IPS-18c (cell line): Measurements from ENCODE around the gene CDH12.
"Not testable (repeated sequence)": the region's sequence is repeated elsewhere in the genome, so short reads cannot be mapped to it uniquely, and the experiment has no call there.

Source experiments
- H3K4me3 ChIP-seq: 2 replicates; pipeline ENCODE4 v1.7.0; 2013; ENCODE audit warnings: low read depth, mild to moderate bottlenecking, low read length, moderate library complexity; ENCODE audit not compliant: insufficient read depth
- H3K9me3 ChIP-seq: one replicate; pipeline ENCODE4 v1.6.1; 2013; ENCODE audit warnings: mild to moderate bottlenecking, low read length, moderate library complexity; ENCODE audit not compliant: control insufficient read depth, insufficient read depth

CDH12 gene

GRCh38 chr5:22102823-22103359 lies 750.3 kb downstream of the CDH12 start:
- no peak overlapping the region for H3K4me3 ChIP-seq
- H3K9me3 ChIP-seq, result no peaks in the 10 kb centered on the region

GRCh38 chr5:22088517-22088916 lies 764.6 kb downstream of the CDH12 start:
- Histone ChIP-seq H3K9me3 (no peaks in the 10 kb centered on the region), H3K4me3 (no peak overlapping the region)

GRCh38 chr5:22079566-22079965 lies 773.6 kb downstream of the CDH12 start:
- no peak overlapping the region for H3K4me3 ChIP-seq
- no peaks in the 10 kb centered on the region for H3K9me3 ChIP-seq

DNA sequence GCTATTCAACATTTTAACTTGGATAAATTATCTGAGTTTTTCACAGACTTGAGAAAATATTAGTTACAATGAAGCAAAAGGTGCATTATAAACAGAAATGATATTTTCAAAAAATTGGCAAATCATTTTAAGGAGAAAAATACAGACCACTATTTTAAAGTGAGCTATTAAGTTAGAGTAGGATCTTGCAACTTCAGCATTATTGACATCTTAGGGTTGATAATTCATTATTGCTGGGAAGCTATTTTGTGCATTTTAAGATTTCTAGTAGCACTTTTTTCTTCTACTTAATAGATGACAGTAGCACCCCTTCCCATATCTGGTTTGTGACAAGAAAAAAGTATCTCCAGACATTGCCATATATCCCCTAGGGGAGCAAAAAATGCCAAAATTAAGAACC lies 774.1 kb downstream of the CDH12 start:
- Histone ChIP-seq H3K4me3 (no peak overlapping the region), H3K9me3 (no peaks in the 10 kb centered on the region)

- Histone ChIP-seq H3K4me3 (no peak overlapping the region), H3K9me3 (no peaks in the 10 kb centered on the region)
Observed at GRCh38 chr5:22076586-22076985, 776.6 kb downstream of the CDH12 start.

GRCh38 chr5:22070186-22070728 lies 782.9 kb downstream of the CDH12 start:
- H3K4me3 ChIP-seq, result no peak overlapping the region

GRCh38 chr5:22063717-22064116 lies 789.4 kb downstream of the CDH12 start:
- Histone ChIP-seq H3K4me3 (no peak overlapping the region), H3K9me3 (no peaks in the 10 kb centered on the region)

More at GRCh38 chr5:22070186-22070728, 782.9 kb downstream of the CDH12 start:
- H3K9me3 ChIP-seq, result no peaks in the 10 kb centered on the region

DNA sequence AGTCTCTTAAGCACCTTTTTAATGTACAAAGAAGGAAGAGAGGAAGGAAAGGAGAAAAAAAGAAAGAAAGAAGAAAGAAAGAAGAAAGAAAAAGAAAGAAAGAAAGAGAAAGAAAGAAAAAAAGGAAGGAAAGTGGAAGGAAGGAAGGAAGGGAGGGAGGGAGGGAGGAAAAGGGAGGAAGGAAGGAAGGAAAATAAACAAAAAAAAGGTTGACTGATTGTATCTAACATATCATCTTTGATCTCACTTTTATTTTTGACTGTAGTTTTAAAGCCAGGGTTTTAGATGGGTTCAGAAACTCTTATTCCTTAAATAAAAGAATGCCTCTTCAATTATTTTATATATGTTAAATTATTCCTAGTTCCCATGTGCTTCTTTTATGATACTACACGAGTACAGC lies 794.5 kb downstream of the CDH12 start:
- H3K4me3 ChIP-seq, result no peak overlapping the region

DNA sequence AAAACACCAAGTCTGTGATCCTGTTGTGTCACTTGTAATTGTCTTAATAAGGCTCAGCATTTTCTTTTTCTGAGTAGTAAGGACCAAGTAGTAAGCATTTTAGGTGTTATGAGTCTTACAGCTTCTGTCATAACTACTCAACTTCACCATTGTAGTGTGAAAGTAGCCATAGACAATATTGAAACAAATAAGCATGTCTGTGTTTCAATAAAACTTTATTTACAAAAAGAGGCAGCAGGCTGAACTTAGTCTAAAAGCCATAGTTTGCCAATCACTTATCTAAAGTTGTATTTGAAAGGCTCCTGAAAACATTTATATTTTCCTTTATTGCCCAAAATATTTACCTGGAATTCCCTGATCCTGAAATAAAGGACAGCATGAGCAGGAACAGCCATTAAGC lies 796.1 kb downstream of the CDH12 start:
- no peak overlapping the region for H3K4me3 ChIP-seq

More for the DNA sequence above, 794.5 kb downstream of the CDH12 start:
- no peaks in the 10 kb centered on the region for H3K9me3 ChIP-seq

GRCh38 chr5:22056601-22057000 lies 796.5 kb downstream of the CDH12 start:
- no peaks in the 10 kb centered on the region for H3K9me3 ChIP-seq
- no peak overlapping the region for H3K4me3 ChIP-seq

More for the DNA sequence above, 796.1 kb downstream of the CDH12 start:
- H3K9me3 ChIP-seq, result no peaks in the 10 kb centered on the region

- no peaks in the 10 kb centered on the region for H3K9me3 ChIP-seq
- H3K4me3 ChIP-seq, result no peak overlapping the region
Observed at GRCh38 chr5:22053195-22053594, 799.9 kb downstream of the CDH12 start.

- Histone ChIP-seq H3K4me3 (no peak overlapping the region), H3K9me3 (no peaks in the 10 kb centered on the region)
Observed at GRCh38 chr5:22051881-22052280, 801.3 kb downstream of the CDH12 start.

- H3K4me3 ChIP-seq, result no peak overlapping the region
- no peaks in the 10 kb centered on the region for H3K9me3 ChIP-seq
Observed at GRCh38 chr5:22050931-22051330, 802.2 kb downstream of the CDH12 start.

- Histone ChIP-seq H3K4me3 (no peak overlapping the region), H3K9me3 (no peaks in the 10 kb centered on the region)
Observed at GRCh38 chr5:22044229-22044628, 808.9 kb downstream of the CDH12 start.

- Histone ChIP-seq H3K9me3 (peaks cover 3% of the 10 kb centered on the region), H3K4me3 (no peak overlapping the region)
Observed at GRCh38 chr5:22036061-22036460, 817.1 kb downstream of the CDH12 start.

DNA sequence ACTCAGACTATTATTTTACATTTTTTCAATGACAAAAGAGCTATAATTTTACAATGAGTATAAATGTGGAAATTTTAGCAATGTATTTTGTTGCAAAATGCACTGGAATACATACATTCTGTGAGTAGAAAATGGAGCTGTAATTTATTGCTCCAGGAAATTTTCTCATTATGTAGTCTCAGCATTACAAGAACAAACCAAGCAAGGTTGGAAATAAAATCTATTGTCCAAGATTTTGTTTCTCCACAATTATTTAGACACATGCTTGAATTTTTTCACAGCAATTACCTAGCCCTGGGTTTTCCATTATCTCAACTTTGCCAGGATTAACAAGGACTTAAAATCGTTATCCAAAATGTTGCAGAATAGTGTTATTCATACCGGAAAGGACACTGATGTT lies 820.1 kb downstream of the CDH12 start:
- no peaks in the 10 kb centered on the region for H3K9me3 ChIP-seq
- H3K4me3 ChIP-seq, result no peak overlapping the region

DNA sequence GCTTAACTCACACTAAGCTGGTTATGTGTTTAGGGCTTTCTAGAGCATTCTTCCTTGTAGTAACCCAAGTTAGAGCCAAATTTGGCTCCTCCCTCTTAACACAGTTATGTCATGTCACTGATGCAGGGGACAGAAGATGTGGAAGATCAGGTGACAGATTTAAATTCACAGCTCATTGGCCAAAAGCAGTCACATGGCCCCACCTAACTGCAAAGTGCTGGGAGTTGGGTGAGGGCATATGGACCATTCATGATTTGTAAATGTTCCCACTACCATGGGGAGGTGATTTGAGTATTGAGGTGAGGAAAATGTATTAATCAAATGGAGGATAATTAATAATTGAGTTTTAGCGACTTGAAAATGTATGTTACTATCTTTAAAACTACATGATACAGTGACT lies 829.4 kb downstream of the CDH12 start:
- H3K9me3 ChIP-seq, result no peaks in the 10 kb centered on the region
- no peak overlapping the region for H3K4me3 ChIP-seq

GRCh38 chr5:22012893-22013292 lies 840.3 kb downstream of the CDH12 start:
- H3K4me3 ChIP-seq, H3K9me3 ChIP-seq: not testable (repeated sequence)

DNA sequence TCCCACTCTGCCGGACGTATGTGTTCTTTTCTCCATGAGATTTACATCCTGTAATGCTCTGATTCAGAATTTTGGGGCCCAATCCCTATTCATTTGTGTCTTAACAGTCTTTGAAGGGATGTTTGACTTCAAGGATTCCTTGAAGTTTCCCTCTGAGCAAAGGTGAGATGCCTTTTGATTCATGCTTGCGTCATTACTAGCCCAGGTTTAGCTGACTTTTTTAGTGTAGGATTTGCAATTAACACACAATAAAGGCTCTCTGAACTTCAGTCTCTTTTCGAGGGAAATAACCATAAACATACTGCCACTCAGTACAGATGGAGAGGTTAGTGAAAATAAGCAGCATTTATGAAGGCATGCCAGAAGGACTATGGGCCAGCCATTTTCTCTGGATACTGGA lies 842.3 kb downstream of the CDH12 start:
- not testable (repeated sequence) for H3K4me3 ChIP-seq, H3K9me3 ChIP-seq
